Keratinocyte (primary cell): Measurements from ENCODE around the gene HOXD11. TPM values are rescaled to one million over a fixed set of nuclear protein-coding genes. Genes with fewer than 3 reads are reported as not detected.

Experiments
- DNase-seq: peaks from one replicate; pipeline ENCODE4 v3.0.0-alpha.2; 2011; ENCODE audit warnings: low read depth, missing footprints, low spot score
- FAIRE-seq: peaks from 2 replicates; lab custom pipeline; 2011; peaks lifted over from hg19 to GRCh38; lab: Jason Lieb, UNC
- H2AFZ ChIP-seq: 2 replicates; pipeline ENCODE4 v1.6.0; 2012; ENCODE audit warnings: low read length, control low read depth, inconsistent platforms; ENCODE audit not compliant: control insufficient read depth
- H3K27ac ChIP-seq: 2 replicates; pipeline ENCODE4 v1.5.1; 2011; ENCODE audit warnings: low read length; ENCODE audit not compliant: control insufficient read depth, insufficient read depth
- H3K27me3 ChIP-seq: 3 replicates; pipeline ENCODE4 v1.6.0; 2011; ENCODE audit warnings: low read length; ENCODE audit not compliant: control insufficient read depth, insufficient read depth; ENCODE audit errors: extremely low read depth
- H3K36me3 ChIP-seq, 2 experiments: 2 replicates in 1 of 2; 3 replicates in 1 of 2; pipeline ENCODE4 v1.5.1; 2011; ENCODE audit warnings: low read length in 2 of 2, mild to moderate bottlenecking in 1 of 2; ENCODE audit not compliant: control insufficient read depth in 2 of 2, insufficient read depth in 2 of 2; ENCODE audit errors: extremely low read depth in 1 of 2
- H3K4me1 ChIP-seq: 3 replicates; pipeline ENCODE4 v1.5.1; 2011; ENCODE audit warnings: low read length; ENCODE audit not compliant: control insufficient read depth, insufficient read depth; ENCODE audit errors: extremely low read depth
- H3K4me2 ChIP-seq: 3 replicates; pipeline ENCODE4 v1.6.0; 2011; ENCODE audit warnings: low read depth, low read length; ENCODE audit not compliant: control insufficient read depth, insufficient read depth; ENCODE audit errors: extremely low read depth
- H3K4me3 ChIP-seq, 3 experiments: fragments of 200-600 bp in 1 of 3; sonication (generic) in 1 of 3; 2 replicates in 2 of 3; 3 replicates in 1 of 3; pipeline ENCODE4 v1.5.1; 2011 to 2016; ENCODE audit warnings: low read length in 3 of 3, mild to moderate bottlenecking in 3 of 3, control low read depth in 2 of 3, inconsistent platforms in 1 of 3, low read depth in 1 of 3, mixed read lengths in 1 of 3, mixed run types in 1 of 3, moderate library complexity in 1 of 3; ENCODE audit not compliant: control insufficient read depth in 2 of 3, insufficient read depth in 2 of 3; ENCODE audit errors: extremely low read depth in 1 of 3
- H3K79me2 ChIP-seq: 2 replicates; pipeline ENCODE4 v1.6.0; 2012; ENCODE audit warnings: low read length; ENCODE audit not compliant: control insufficient read depth, insufficient read depth
- H3K9ac ChIP-seq: 3 replicates; pipeline ENCODE4 v1.6.0; 2011; ENCODE audit warnings: low read length; ENCODE audit not compliant: control insufficient read depth, insufficient read depth; ENCODE audit errors: extremely low read depth
- H3K9me1 ChIP-seq: 3 replicates; pipeline ENCODE4 v1.6.0; 2011; ENCODE audit warnings: low read length; ENCODE audit not compliant: control insufficient read depth, insufficient read depth; ENCODE audit errors: extremely low read depth
- H3K9me3 ChIP-seq: 2 replicates; pipeline ENCODE4 v1.5.1; 2012; ENCODE audit warnings: low read depth, low read length; ENCODE audit not compliant: control insufficient read depth
- H4K20me1 ChIP-seq: 3 replicates; pipeline ENCODE4 v1.6.0; 2011; ENCODE audit warnings: low read length; ENCODE audit not compliant: control insufficient read depth, insufficient read depth; ENCODE audit errors: extremely low read depth
- EZH2 ChIP-seq: IDR thresholded peaks from one replicate; pipeline ENCODE4 v1.6.1; 2012; ENCODE audit warnings: inconsistent platforms, mild to moderate bottlenecking, low read length, moderate library complexity
- dilution Hi-C: fragments of 300-500 bp; cut with MboI; formaldehyde crosslinking; loops from one replicate; pipeline ENCODE4 v1.7.0; 2020; ENCODE audit warnings: low sequenced_read_pairs; ENCODE audit not compliant: extremely low pct_ligation_motif_present
- polyA plus RNA-seq, 5 experiments: library from polyadenylated mRNA; depleted of rRNA in 3 of 5; stranded (reverse) in 3 of 5; stranded (forward) in 1 of 5; unstranded in 1 of 5; fragments of >200 nt; gene quantifications; 1 replicate in 1 of 5; 2 replicates in 3 of 5; 3 replicates in 1 of 5; pipeline versions ENCODE4 v1.2.1 to v1.2.3, GENCODE V29; 2011 to 2012; ENCODE audit warnings: missing spikeins in 2 of 5, low read depth in 1 of 5, low replicate concordance in 1 of 5
- TF ChIP-seq, protein P1 (sequence below), 3 experiments: IDR thresholded peaks in 1 of 3; conservative IDR thresholded peaks in 1 of 3; optimal IDR thresholded peaks in 1 of 3; 2 replicates in 2 of 3; 3 replicates in 1 of 3; pipeline versions ENCODE3 to v1.5.1; 2011; ENCODE audit warnings: low read length in 3 of 3, mild to moderate bottlenecking in 3 of 3, moderate library complexity in 2 of 3, control low read depth in 1 of 3, inconsistent platforms in 1 of 3; ENCODE audit not compliant: insufficient read depth in 2 of 3; ENCODE audit errors: extremely low read depth in 1 of 3

The HOXD11 gene
- polyA plus RNA-seq, 1 donor (not counting 4 experiments of a cell fraction or from before 2014, with no cell fraction given): not detected

DNA sequence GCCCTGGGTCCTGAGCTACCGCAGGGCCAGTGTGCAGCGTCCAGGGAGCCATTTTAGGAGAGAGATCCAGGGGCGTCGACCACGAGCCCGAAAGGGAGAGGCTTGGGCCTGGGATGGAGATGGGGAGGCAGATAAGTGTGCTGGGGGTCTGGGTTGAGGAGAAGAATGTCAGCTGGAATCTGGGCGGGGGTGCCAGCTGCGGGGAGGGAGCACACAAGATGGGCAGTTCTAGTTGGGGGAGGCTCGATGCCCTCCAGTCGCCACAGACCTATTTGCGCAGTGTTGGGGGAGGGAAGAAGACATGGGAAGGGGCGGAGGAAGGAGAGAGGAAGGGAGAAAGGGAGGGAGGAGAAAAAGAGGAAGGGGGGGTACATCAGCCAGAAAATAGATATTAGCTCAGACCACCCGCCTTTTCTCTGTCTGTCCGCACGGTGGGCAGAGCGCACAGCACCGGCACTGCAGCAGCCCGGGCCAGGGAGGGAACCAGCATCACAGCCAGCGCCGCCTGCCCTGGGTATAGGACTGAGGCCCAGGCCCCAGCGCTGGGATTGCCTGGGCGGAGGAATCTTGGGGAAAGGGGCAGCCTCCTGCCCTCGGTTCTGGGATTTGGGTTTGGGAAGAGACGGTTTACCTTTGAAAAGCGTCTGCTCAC lies 1.9 kb upstream of the HOXD11 start:
- H4K20me1 ChIP-seq: no peaks in the 10 kb centered on the region
- no peak overlapping the region for H3K4me2 ChIP-seq
- H3K79me2 ChIP-seq: no peaks in the 10 kb centered on the region
- FAIRE-seq: no peak
- DNase-seq: no peak
- no peaks in the 10 kb centered on the region for H3K9me1 ChIP-seq
- H3K27me3 ChIP-seq: peaks cover 95% of the 10 kb centered on the region
- H3K4me3 ChIP-seq: no peak overlapping the region
- H3K36me3 ChIP-seq: no peaks in the 10 kb centered on the region
- TF ChIP-seq, protein P1, sequence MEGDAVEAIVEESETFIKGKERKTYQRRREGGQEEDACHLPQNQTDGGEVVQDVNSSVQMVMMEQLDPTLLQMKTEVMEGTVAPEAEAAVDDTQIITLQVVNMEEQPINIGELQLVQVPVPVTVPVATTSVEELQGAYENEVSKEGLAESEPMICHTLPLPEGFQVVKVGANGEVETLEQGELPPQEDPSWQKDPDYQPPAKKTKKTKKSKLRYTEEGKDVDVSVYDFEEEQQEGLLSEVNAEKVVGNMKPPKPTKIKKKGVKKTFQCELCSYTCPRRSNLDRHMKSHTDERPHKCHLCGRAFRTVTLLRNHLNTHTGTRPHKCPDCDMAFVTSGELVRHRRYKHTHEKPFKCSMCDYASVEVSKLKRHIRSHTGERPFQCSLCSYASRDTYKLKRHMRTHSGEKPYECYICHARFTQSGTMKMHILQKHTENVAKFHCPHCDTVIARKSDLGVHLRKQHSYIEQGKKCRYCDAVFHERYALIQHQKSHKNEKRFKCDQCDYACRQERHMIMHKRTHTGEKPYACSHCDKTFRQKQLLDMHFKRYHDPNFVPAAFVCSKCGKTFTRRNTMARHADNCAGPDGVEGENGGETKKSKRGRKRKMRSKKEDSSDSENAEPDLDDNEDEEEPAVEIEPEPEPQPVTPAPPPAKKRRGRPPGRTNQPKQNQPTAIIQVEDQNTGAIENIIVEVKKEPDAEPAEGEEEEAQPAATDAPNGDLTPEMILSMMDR (optimal IDR thresholded peaks at IDR 0.05 in 1 of 3, IDR thresholded peaks at IDR 0.05 in 1 of 3, conservative IDR thresholded peaks at IDR 0.05 in 1 of 3; ENCODE audit: extremely low read depth in 1 of 3, insufficient read depth in 2 of 3, low read length in 3 of 3): no peak
- peak; percentile 9 for TF ChIP-seq EZH2
- dilution Hi-C loops: no loop called here
- H3K27ac ChIP-seq: no peak overlapping the region
- peaks cover 5% of the 10 kb centered on the region for H3K4me1 ChIP-seq
- H2AFZ ChIP-seq: no peak overlapping the region
- H3K9ac ChIP-seq: no peak overlapping the region
- no peaks in the 10 kb centered on the region for H3K9me3 ChIP-seq

DNA sequence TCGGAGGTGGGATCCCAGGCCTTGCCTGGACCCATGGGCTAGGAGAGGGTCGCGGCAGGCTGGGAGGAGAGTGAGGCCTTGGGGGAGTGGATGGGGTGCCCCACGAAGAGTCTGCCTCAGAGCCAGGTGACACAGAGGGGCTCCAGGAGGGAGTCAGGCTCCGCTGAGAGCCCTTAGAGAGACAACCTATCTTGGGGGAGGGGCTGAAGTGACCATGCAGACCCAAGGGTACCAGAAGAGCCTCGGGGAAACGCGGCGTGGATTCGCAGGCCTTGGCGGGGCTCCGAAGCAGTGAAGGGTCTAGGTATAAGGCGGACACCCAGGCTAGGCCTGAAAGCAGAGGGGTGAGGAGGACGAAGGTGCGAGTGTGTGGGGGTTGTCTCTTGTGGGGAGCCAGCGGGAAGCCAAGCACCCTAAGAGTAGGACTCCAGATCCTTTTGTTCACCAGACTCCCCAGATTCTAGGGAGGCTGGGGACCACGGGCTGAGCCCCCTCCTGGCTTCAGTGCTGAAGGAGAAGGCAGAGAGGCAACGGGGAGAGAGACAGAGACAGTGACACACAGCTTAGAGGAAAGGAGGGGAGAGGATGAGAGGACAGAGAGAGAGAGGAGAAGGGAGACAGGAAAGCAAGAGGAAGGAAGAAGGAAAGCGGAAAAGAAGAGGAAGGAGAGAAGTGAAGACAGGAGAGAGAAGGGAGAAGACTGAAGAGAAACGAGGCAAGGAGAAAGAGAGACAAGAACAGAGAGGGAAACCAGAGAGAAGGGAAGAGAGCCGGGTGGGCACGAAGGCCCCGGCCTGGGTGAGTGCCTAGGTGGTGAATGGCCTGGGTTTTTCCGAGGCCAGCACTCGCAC lies 1.1 kb upstream of the HOXD11 start:
- Histone ChIP-seq H3K79me2 (no peaks in the 10 kb centered on the region), H3K9ac (no peak overlapping the region), H3K4me3 (peak overlapping the region in 2 of 3 experiments; percentile 27 to 48), H4K20me1 (no peaks in the 10 kb centered on the region), H3K36me3 (no peaks in the 10 kb centered on the region), H3K9me1 (no peaks in the 10 kb centered on the region), H3K9me3 (no peaks in the 10 kb centered on the region), H3K27me3 (peaks cover 94% of the 10 kb centered on the region), H3K4me2 (peak overlapping the region; percentile 56), H3K4me1 (peaks cover 5% of the 10 kb centered on the region), H3K27ac (no peak overlapping the region), H2AFZ (no peak overlapping the region)
- dilution Hi-C loops: no loop called here
- FAIRE-seq (no peak), DNase-seq (no peak)
- peak; percentile 38 for TF ChIP-seq EZH2
- TF ChIP-seq, protein P1 (optimal IDR thresholded peaks at IDR 0.05 in 1 of 3, IDR thresholded peaks at IDR 0.05 in 1 of 3, conservative IDR thresholded peaks at IDR 0.05 in 1 of 3; ENCODE audit: extremely low read depth in 1 of 3, insufficient read depth in 2 of 3, low read length in 3 of 3): no peak
